Heart left ventricle (tissue), 16 donors: Measurements from ENCODE around the gene CCL17. TPM values are rescaled to one million over a fixed set of nuclear protein-coding genes. Genes with fewer than 3 reads are reported as not detected.

Experiments used
- ATAC-seq, 4 donors: fragments of 200-7000 bp; cut with Tn5 transposase; one replicate each; pipeline ENCODE4 v1.9.1; 2020 to 2022; ENCODE audit warnings: moderate library complexity in 4 of 4, mild to moderate bottlenecking in 3 of 4, moderate number of reproducible peaks in 1 of 4
- DNase-seq, 5 donors: peaks; one replicate each; pipeline ENCODE4 v3.0.0-alpha.2; 2020
- H3K27ac ChIP-seq, 12 donors: fragments of 200-600 bp; sonication (generic) in 4 of 12; one replicate each; pipeline versions ENCODE4 v1.5.0 to v1.8.0; 2016 to 2022; ENCODE audit warnings: mild to moderate bottlenecking in 2 of 12
- H3K27me3 ChIP-seq, 9 donors: fragments of 200-600 bp; sonication (generic) in 2 of 9; one replicate each; pipeline versions ENCODE4 v1.5.1 to v1.8.0; 2016 to 2022; ENCODE audit warnings: mild to moderate bottlenecking in 3 of 9
- H3K36me3 ChIP-seq, 9 donors: fragments of 200-600 bp; sonication (generic) in 2 of 9; one replicate each; pipeline versions ENCODE4 v1.5.0 to v1.8.0; 2018 to 2022; ENCODE audit warnings: mild to moderate bottlenecking in 2 of 9
- H3K4me1 ChIP-seq, 12 donors: fragments of 200-600 bp; sonication (generic) in 4 of 12; one replicate each; pipeline versions ENCODE4 v1.5.0 to v1.8.0; 2016 to 2022; ENCODE audit warnings: mild to moderate bottlenecking in 3 of 12
- H3K4me3 ChIP-seq, 12 donors: fragments of 200-600 bp; sonication (generic) in 4 of 12; one replicate each; pipeline versions ENCODE4 v1.5.0 to v1.8.0; 2017 to 2022; ENCODE audit warnings: mild to moderate bottlenecking in 9 of 12, moderate library complexity in 4 of 12
- H3K9me3 ChIP-seq, 12 donors: fragments of 200-600 bp; sonication (generic) in 4 of 12; one replicate each; pipeline versions ENCODE4 v1.5.0 to v1.8.0; 2016 to 2022; ENCODE audit warnings: mild to moderate bottlenecking in 1 of 12
- CTCF ChIP-seq, 12 donors: fragments of 200-600 bp; sonication (generic) in 4 of 12; IDR thresholded peaks; one replicate each; pipeline versions ENCODE4 v1.5.0 to v1.8.0; 2018 to 2022; ENCODE audit warnings: antibody characterized with exemption in 12 of 12, mild to moderate bottlenecking in 5 of 12
- POLR2A ChIP-seq, 2 donors: fragments of 450-650 bp; IDR thresholded peaks; one replicate each; pipeline ENCODE4 v1.6.1; 2017; ENCODE audit warnings: antibody characterized with exemption in 2 of 2, mild to moderate bottlenecking in 2 of 2, moderate library complexity in 2 of 2
- WGBS, 4 donors: extraction: QIAGEN DNeasy Blood & Tissue Kit in 2 of 4; methylation state at CpG; one replicate each; pipeline versions ENCODE4 v1.1.5 to v1.1.7; 2013 to 2018; 5-methylcytosine and 5-hydroxymethylcytosine counted together
- intact Hi-C, 10 donors: fragments of 100-400 bp; cut with DNase I; formaldehyde crosslinking; loops; one replicate each; pipeline versions ENCODE4 v1.11.1 to v1.14.2; 2022
- polyA plus RNA-seq, 2 donors: library from polyadenylated mRNA; stranded (reverse); fragments of 200-250 nt; gene quantifications; one replicate each; pipeline ENCODE4 v1.2.3, GENCODE V29; 2013
- total RNA-seq, 9 donors: library from RNA; depleted of rRNA in 2 of 9; stranded (reverse); fragments of >200 nt in 2 of 9; fragmentation: NEBNext Ultra II Directional in 3 of 9; extraction: Animal tissue kit (Norgen Biotek cat#: 25700) in 3 of 9; gene quantifications; one replicate each; pipeline versions ENCODE4 v1.1.0 to v1.2.4, GENCODE V29; 2016 to 2023
- donor health status: ischemic (EF 13 %, LVEDD 7.1; RV severe dilation, severe dysfunction).
- donor health status: healthy with polysubstance abuse.
- donor health status: DM: no; HTN: yes; CAD: no.
- donor health status: DM: no; HTN: no; CAD: no.
- donor health status: ischemic (EF 25% LVEDD 6.9; RV normal size, moderate dysfunction).
- donor health status: ischemic (EF 25% LVEDD 5.7; RV mildly dilated, moderate dysfunction).
- donor health status: healthy.
- donor health status: DM: yes; HTN: yes; CAD: no.
- donor health status: ischemic (EF 35%, LVEDD 5.7; RV mildly dilated, moderate dysfunction).
- donor health status: nonischemic (EF 11% LVEDD 7.7; RV severe dilation, severe dysfunction).
- donor health status: DM: yes; HTN: yes; CAD: no.
- donor health status: PGD.
- donor health status: ischemic (EF 29% LVEDD 5.4; RV normal size, mild dysfunction).
- donor health status: nonischemic (EF 23%, LVEDD 6.1; RV moderate dilation, normal function).

CCL17 gene
- total and polyA plus RNA-seq, 11 donors: 0.26 to 4.0 (median 1.0) TPM; not detected in 8

GRCh38 chr16:57452021-57452420 is 47.5 kb downstream of the CCL17 start:
- Histone ChIP-seq H3K4me3 (no peak overlapping the region), H3K4me1 (peaks cover 0 to 20% (median 12%) of the 10 kb centered on the region in 12 donors), H3K36me3 (peaks cover 0 to 65% (median 61%) of the 10 kb centered on the region in 9 donors), H3K27ac (no peak overlapping the region), H3K9me3 (no peaks in the 10 kb centered on the region), H3K27me3 (no peaks in the 10 kb centered on the region)
- WGBS, 4 donors: 93 to 97% (median 95%) methylated on average over 10 of the region's 10 CpGs
- ATAC-seq: no peak
- TF ChIP-seq CTCF (IDR thresholded peaks at IDR 0.05) (no peak), POLR2A (IDR thresholded peaks at IDR 0.05) (no peak)
- intact Hi-C loops: no loop called here
- no peak for DNase-seq

GRCh38 chr16:57462209-57462977 is 57.8 kb downstream of the CCL17 start, which contains the start of gene POLR2C:
POLR2C (plus strand) TSS chr16:57462679; CDS start chr16:57462725, 46 bp downstream.
- Histone ChIP-seq H3K4me3 (peak within 1 kb of the TSS; percentile 67 to 99 (median 88)), H3K27me3 (no peaks in the 10 kb centered on the region), H3K27ac (peak within 1 kb of the TSS; percentile 54 to 93 (median 86)), H3K36me3 (peaks cover 0 to 82% (median 74%) of the 10 kb centered on the region in 9 donors), H3K4me1 (peaks cover 0 to 32% (median 20%) of the 10 kb centered on the region in 12 donors), H3K9me3 (no peaks in the 10 kb centered on the region)
- ATAC-seq: peak; percentile 81 to 92 (median 89)
- peak; percentile 87 to 95 (median 90) for DNase-seq
- TF ChIP-seq POLR2A (IDR thresholded peaks at IDR 0.05): peak in 1 of 2 donors; percentile 83
- peak; percentile 90 to 99 (median 96) for TF ChIP-seq CTCF (IDR thresholded peaks at IDR 0.05)
- intact Hi-C loops: loop anchor here in 3 of 10 donors (2.0 to 5.0 kb wide), 2 partner anchors 54 to 55 kb away; no protein-coding TSS in a partner anchor
- 1 to 2% (median 2%) methylated on average over 28 to 47 of the region's 47 CpGs for WGBS, 4 donors

GRCh38 chr16:57462978-57463362 is 58.4 kb downstream of the CCL17 start:
- intact Hi-C loops: loop anchor here in 3 of 10 donors (2.0 to 5.0 kb wide), 2 partner anchors 54 kb away; no protein-coding TSS in a partner anchor
- WGBS, 4 donors: 0 to 1% (median 1%) methylated on average over 16 of the region's 16 CpGs
- ATAC-seq: peak in 3 of 4 donors; percentile 21 to 40 (median 40)
- H3K27ac ChIP-seq: peak overlapping the region; percentile 54 to 93 (median 86)
- TF ChIP-seq POLR2A (IDR thresholded peaks at IDR 0.05) (no peak), CTCF (IDR thresholded peaks at IDR 0.05) (no peak)
- H3K36me3 ChIP-seq: peaks cover 0 to 82% (median 74%) of the 10 kb centered on the region in 9 donors
- DNase-seq: no peak
- H3K27me3 ChIP-seq: no peaks in the 10 kb centered on the region
- H3K9me3 ChIP-seq: no peaks in the 10 kb centered on the region
- H3K4me3 ChIP-seq: peak overlapping the region; percentile 67 to 99 (median 88)
- peaks cover 0 to 32% (median 20%) of the 10 kb centered on the region in 12 donors for H3K4me1 ChIP-seq

- TF ChIP-seq CTCF (IDR thresholded peaks at IDR 0.05) (no peak), POLR2A (IDR thresholded peaks at IDR 0.05) (no peak)
- H3K4me3 ChIP-seq: no peak overlapping the region
- intact Hi-C loops: loop anchor here in 2 of 10 donors (5.0 kb wide), 1 partner anchor 53 kb away; no protein-coding TSS in a partner anchor
- no peaks in the 10 kb centered on the region for H3K9me3 ChIP-seq
- no peak for DNase-seq
- H3K27ac ChIP-seq: no peak overlapping the region
- peaks cover 0 to 82% (median 74%) of the 10 kb centered on the region in 9 donors for H3K36me3 ChIP-seq
- ATAC-seq: no peak
- H3K4me1 ChIP-seq: peaks cover 0 to 32% (median 20%) of the 10 kb centered on the region in 12 donors
- H3K27me3 ChIP-seq: no peaks in the 10 kb centered on the region
- 91 to 98% (median 96%) methylated on average over 2 of the region's 2 CpGs for WGBS, 4 donors
These were observed 60.0 kb downstream of the CCL17 start for GRCh38 chr16:57464523-57464922.
